Measurements from ENCODE around the gene KRTAP4-1. TPM values are rescaled to one million over a fixed set of nuclear protein-coding genes. Genes with fewer than 3 reads are reported as not detected.
"Not testable (repeated sequence)": the region's sequence is repeated elsewhere in the genome, so short reads cannot be mapped to it uniquely, and the experiment has no call there.

KRTAP4-1 gene
- total RNA-seq, result not detected
- long read RNA-seq, result 0 reads

DNA sequence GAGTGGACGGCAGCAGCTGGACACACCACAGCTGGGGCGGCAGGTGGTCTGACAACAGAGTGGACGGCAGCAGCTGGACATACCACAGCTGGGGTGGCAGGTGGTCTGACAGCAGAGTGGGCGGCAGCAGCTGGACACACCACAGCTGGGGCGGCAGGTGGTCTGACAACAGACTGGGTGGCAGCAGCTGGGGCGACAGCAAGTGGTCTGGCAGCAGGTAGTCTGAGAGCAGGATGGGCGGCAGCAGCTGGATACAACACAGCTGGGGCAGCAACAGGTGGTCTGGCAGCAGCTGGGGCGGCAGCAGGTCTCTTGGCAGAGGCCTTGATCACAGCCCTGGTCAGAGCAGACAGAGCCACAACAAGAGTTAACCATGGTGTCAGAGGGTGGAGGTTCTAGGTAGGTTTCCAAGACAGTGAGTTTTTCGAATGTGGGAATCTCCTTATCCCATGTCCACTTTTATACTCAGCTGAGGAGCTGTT is at the start of gene KRTAP4-1:
Gene KRTAP4-1, minus strand, starts transcription at position 432 of the 482 bp plus-strand sequence. Its CDS starts 57 bp downstream, at position 375.
- intact Hi-C loops (cut with DNase I), result no loop called here
- DNase-seq (ENCODE audit: low spot score), result no peak

DNA sequence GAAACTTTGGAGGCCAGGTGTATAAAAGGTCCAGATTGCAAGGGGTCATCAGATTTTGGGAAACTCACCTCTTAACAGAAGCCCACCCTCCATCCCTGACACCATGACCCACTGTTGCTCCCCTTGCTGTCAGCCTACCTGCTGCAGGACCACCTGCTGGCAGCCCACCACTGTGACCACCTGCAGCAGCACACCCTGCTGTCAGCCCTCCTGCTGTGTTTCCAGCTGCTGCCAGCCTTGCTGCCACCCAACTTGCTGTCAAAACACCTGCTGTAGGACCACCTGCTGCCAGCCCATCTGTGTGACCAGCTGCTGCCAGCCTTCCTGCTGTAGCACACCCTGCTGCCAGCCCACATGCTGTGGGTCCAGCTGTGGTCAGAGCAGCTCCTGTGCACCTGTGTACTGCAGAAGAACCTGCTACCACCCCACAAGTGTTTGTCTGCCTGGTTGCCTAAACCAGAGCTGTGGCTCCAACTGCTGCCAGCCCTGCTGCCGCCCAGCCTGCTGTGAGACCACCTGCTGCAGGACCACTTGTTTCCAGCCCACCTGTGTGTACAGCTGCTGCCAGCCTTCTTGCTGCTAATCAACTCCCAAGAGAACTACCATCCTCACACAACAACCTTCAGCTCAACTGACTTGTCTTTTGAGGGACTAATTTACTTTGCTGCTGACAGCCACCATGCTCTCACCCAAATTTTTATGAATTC is 47.8 kb upstream of the KRTAP4-1 start, which contains the start of gene KRTAP9-3:
Gene KRTAP9-3, plus strand, starts transcription at position 51 of the 707 bp plus-strand sequence. Its CDS starts 53 bp downstream, at position 104.
- intact Hi-C loops (cut with DNase I); DNase-seq (ENCODE audit: low spot score): not testable (repeated sequence)

DNA sequence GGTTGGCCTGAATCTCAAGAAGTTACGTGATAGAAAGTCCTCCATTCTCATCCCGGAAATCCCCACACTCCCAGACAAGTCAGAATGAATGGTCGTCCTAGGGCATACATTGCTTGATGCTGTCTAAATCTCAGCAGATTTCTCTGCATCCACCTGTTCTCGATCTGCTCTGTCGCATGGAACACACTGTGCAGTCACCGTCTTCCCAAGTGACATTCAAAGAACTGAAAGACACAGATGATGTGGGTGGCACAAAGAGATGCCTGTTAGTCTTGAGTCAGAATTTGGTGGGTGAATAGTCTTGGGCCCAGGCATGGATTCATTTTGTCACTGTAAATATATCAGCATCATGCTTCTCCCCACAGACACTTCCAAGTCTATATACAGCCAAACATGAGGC is 47.0 kb upstream of the KRTAP4-1 start:
- intact Hi-C loops (cut with DNase I), result no loop called here
- no peak for DNase-seq (ENCODE audit: low spot score)

DNA sequence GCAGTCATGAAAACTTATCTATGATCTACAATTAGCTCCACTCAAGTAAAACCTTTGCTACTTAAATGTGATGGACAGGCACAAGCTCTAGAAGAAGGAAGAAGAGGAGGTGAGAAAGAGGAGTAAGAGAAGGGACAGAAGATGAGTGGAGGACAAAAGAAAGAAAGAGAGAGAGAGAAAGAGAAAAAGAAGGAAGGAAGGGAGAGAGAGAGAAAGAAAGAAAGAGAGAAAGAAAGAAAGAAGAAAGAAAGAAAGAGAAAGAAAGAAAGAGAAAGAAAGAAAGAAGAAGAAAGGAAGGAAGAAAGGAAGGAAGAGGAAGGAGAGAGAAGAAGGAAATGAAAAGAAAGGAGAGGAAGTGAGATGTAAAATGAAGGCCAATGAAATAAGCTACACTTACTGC is 45.4 kb upstream of the KRTAP4-1 start:
- no peak for DNase-seq (ENCODE audit: low spot score)
- intact Hi-C loops (cut with DNase I), result no loop called here

DNA sequence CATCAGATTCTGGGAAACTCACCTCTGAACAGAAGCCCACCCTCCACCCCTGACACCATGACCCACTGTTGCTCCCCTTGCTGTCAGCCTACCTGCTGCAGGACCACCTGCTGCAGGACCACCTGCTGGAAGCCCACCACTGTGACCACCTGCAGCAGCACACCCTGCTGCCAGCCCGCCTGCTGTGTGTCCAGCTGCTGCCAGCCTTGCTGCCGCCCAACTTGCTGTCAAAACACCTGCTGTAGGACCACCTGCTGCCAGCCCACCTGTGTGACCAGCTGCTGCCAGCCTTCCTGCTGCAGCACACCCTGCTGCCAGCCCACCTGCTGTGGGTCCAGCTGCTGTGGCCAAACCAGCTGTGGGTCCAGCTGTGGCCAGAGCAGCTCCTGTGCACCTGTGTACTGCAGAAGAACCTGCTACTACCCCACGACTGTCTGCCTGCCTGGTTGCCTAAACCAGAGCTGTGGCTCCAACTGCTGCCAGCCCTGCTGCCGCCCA is 41.9 kb upstream of the KRTAP4-1 start, which contains the start of gene KRTAP9-2:
Gene KRTAP9-2, plus strand, starts transcription at position 51 of the 498 bp plus-strand sequence. Its CDS starts 7 bp downstream, at position 58.
- DNase-seq (ENCODE audit: low spot score); intact Hi-C loops (cut with DNase I): not testable (repeated sequence)

DNA sequence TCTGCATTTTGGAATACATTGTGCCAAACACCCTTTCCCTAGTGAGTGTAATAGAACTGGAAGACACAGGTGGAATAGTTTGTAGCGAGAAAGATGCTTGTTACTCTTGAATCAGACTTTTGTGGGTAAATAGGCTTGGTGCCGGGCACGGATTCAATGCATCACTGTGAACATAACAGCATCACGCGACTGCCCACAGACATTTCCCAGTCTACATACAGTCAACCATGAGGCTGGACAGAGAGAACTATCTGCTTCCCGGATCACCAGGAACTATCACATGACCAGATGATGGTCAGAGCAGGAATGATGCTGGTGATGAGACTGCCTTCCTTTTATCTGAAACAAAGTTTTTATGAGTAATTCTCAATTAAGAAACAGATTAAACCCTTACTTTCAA is 41.3 kb upstream of the KRTAP4-1 start:
- intact Hi-C loops (cut with DNase I), result no loop called here
- DNase-seq (ENCODE audit: low spot score), result no peak

DNA sequence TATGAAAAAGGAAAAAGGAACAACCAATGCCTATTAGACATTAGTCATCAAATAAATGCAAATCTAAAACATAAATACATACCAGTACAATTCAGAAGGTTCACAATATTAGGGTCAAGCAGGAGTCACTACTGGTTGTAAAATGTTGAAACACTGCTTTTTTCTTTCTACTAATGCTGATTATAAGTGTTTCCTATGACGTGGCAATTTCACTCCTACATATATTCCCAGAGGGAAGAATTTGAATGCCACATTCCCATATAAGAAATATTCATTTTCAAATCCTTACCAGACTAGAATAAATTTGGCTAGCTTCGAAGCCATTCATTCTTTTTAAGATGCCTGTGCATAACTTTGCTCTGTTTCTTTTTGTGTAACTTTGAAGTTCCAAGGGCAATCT is 39.1 kb upstream of the KRTAP4-1 start:
- no peak for DNase-seq (ENCODE audit: low spot score)
- intact Hi-C loops (cut with DNase I), result no loop called here

DNA sequence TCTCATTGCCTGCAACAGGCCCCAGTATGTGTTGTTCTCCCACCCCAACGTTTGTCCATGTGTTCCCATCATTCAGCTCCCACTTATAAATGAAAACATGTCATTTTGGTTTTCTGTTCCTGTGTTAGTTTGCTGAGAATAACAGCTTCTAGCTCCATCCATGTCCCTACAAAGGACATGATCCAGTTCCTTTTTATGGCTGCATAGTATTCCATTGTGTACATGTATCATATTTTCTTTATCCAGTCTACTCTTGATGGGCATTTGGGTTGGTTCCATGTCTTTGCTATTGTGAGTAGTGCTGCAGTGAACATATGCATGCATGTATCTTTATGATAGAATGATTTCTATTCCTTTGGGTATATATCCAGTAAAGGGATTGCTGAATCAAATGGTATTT is 31.0 kb upstream of the KRTAP4-1 start:
- intact Hi-C loops (cut with DNase I), result no loop called here
- no peak for DNase-seq (ENCODE audit: low spot score)

DNA sequence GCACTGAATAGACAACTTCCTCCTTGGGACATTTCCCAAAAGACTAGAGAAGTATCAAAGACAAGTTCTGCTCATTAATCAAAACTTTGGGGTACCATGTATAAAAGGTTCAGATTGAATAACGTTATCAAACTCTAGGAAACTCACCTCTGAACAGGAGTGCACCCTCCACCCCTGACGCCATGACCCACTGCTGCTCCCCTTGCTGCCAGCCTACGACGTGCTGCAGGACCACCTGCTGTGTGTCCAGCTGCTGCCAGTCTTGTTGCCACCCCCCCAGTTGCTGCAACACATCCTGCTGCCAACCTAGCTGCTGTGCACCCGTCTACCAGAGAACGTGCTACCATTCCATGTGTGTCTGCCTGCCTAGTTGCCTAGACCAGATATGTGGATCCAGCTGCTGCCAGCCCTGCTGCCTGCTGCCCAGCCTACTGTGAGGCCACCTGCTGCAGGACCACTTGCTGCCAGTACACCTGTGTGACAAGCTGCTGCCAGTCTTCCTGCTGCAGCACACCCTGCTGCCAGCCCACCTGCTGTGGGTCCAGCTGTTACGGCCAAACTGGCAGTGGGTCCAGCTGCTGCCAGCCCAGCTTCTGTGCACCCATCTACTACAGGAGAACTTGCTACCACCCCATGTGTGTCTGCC is 27.9 kb upstream of the KRTAP4-1 start:
- intact Hi-C loops (cut with DNase I), result no loop called here
- no peak for DNase-seq (ENCODE audit: low spot score)

DNA sequence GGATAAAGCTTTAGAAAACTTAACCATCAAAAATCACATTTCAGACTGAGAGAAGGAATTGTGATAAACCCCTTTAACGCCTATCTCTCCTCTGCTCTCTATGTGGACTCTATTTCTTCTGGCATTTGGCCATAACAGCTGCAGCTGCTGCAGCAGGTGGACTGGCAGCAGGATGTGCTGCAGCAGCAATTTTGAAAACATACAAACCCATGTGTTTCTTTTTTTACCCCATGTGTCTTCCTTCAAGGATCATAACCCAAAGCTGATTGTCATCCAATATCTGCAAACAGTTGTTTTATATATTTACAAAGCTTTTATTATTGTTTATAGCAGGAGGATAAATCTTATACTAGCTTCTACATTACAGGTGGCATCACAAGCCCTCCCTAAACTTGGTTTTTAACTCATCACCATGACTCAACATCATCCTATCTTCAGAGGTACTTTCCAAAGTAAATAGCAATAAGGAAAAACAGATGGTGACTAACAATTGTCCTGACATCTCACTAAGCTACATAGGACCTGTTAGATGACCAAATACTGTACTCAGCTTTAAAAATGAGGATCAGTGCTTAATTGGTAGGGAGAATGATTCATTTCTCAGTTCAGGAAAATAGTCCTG is 27.2 kb upstream of the KRTAP4-1 start:
- no peak for DNase-seq (ENCODE audit: low spot score)
- intact Hi-C loops (cut with DNase I), result no loop called here

DNA sequence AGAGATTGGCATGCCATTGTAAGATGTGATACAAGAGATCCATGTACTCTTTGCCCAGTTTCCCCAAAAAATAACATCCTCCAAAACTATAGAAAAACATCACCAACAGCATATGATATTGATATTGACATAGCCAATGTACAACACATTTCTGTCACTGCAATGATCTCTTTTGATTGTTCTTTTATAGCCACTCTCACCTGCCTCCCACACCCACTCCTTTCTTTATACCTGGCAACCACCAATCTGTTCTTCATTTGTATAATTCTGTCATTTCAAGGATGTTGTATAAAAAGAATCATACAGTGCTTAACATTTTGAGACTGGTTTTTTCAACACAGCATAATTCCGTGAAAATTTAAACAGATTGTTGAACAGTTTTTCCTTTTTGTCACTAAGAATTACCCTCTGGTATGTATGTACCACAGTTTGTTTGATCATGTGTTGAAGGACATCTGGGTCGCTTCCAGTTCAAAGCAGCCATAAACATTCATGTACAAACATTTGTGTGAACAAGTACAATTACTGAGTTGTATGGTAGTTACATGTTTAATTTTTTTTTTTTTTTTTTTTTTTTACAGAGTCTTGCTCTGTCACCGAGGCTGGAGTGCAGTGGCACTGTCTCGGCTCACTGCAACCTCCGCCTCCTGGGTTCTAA is 14.8 kb upstream of the KRTAP4-1 start:
- DNase-seq (ENCODE audit: low spot score), result no peak
- intact Hi-C loops (cut with DNase I), result no loop called here

DNA sequence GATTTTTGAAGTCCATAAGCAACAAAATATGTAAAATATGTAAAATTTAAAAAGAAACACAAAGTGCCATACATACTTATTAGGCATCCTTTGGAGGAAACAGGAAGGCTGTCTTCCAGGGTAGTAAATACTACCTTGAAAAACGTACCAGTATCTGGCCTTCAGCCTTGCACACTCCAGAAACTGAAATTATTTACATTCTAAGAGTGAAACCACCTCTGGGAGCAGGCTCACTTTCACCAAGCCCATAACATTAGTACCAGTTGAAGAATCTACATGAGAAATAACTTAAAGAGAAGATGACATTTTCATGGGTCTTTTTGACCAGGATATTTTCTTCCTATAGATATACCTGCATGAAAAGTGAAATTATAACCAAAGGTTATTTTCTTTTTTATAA is 11.4 kb upstream of the KRTAP4-1 start:
- intact Hi-C loops (cut with DNase I), result no loop called here
- DNase-seq (ENCODE audit: low spot score), result no peak

DNA sequence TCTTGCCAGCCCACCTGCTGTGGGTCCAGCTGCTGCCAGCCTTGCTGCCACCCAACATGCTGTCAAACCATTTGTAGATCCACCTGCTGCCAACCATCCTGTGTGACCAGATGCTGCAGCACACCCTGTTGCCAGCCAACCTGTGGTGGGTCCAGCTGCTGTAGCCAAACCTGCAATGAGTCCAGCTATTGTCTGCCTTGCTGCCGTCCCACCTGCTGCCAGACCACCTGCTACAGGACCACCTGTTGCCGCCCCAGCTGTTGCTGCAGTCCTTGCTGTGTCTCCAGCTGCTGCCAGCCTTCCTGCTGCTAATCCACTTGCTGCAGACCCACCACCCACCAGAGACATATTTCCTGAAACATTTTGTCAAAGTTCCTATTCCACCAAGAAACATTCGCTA is 5.6 kb upstream of the KRTAP4-1 start:
- DNase-seq (ENCODE audit: low spot score), result no peak
- intact Hi-C loops (cut with DNase I), result no loop called here

DNA sequence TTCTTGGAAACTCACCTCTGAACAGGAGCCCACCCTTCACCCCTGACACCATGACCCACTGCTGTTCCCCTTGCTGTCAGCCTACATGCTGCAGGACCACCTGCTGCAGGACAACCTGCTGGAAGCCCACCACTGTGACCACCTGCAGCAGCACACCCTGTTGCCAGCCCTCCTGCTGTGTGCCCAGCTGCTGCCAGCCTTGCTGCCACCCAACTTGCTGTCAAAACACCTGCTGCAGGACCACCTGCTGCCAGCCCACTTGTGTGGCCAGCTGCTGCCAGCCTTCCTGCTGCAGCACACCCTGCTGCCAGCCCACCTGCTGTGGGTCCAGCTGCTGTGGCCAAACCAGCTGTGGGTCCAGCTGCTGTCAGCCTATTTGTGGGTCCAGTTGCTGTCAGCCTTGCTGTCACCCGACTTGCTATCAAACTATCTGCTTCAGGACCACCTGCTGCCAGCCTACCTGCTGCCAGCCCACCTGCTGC is 5.2 kb upstream of the KRTAP4-1 start, which contains the start of gene KRTAP9-1:
Gene KRTAP9-1, plus strand, starts transcription at position 51 of the 482 bp plus-strand sequence. Its CDS starts 0 bp downstream, at position 51.
- DNase-seq (ENCODE audit: low spot score); intact Hi-C loops (cut with DNase I): not testable (repeated sequence)

DNA sequence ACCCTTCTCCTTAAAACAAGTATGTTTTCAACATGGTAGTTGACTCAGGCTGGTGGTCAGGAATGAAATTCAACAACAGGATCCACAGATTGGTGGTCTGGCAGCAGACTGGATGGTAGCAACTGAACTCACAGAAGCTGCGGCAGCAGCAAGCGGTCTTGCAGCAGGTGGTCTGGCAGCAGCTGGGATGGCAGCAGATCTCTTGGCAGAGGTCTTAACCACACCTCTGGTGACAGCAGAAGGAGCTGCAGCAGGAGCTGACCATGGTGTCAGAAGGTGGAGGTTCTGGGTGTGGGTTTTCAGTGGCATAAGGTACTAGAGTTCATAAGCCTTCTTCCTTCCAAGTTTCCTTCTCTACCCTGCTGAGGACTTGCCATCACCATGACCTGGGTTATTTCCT is 2.2 kb upstream of the KRTAP4-1 start:
- intact Hi-C loops (cut with DNase I), result no loop called here
- no peak for DNase-seq (ENCODE audit: low spot score)

DNA sequence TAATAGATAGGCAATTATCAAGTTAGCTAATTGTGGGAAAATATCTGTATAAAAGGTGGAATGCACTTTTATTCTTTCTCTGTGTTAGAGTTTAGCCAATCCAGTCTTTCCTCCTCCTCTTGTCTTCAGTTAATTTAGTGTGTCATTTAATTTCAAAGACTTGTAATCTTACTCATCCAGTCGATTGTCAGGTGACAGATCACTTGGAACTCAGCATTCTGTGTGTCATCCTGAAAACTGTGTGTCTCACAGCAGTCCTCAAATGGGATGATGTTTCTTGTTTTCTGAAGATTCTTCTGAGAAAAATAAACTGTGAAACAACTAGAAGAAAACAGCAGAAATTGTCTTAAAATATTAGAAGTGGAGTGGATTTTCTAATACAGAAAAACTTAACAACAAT is 290 bp upstream of the KRTAP4-1 start:
- intact Hi-C loops (cut with DNase I), result no loop called here
- no peak for DNase-seq (ENCODE audit: low spot score)

DNA sequence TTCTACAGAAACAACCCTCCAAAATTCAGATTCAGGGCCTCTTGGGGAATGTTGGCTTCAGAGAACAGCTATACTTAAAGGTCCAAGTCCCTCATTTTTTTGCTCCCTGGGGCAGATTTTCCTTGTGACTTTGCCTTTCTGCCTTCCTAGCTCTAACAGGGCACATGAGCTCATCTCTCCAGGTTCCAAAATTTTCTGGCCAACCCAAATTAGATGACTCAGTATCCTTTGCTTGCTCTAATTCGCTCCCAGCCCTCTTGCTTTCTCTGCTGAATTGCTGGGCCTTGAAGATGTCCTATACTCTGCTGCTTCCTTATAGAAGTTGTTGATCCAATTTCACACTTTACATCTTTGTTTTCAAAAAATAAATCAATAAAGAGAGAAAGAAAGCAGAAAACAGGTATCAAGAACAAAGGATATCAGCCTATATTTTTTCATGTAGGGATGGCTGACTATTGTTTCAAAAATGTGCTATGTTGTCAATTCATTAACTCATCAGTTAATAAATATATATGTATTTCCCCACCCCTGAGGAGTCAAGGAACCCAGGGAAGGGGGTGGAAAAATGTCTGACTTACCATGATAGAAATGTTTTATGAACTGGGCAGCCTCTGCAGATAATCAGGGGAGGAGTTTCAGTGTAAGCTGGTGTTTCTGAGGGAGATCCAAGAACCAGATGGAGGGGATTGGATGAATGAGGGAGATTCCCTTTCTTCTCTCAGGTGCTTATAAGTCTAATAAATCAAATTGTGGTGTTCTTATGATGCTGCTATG is 5.7 kb downstream of the KRTAP4-1 start:
- intact Hi-C loops (cut with DNase I), result no loop called here
- no peak for DNase-seq (ENCODE audit: low spot score)

DNA sequence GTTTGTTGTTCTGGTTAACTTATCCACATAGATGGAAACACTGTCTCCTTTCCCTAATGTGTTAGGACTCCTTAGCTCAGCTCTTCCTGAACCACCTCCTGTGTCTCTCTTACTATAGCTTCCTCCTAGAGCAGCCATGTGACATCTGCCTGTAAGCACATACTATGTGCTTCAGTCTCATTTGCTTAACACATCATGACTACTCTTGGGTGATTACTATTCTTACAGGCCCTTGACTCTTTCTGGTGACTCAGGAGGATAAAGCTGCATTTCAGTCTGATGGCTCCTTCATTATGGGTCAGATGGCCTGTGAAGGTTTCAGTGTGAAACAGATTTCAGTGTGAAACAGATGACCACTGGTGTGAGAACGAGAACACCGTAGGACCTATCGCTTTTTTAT is 6.4 kb downstream of the KRTAP4-1 start:
- intact Hi-C loops (cut with DNase I), result no loop called here
- DNase-seq (ENCODE audit: low spot score), result no peak
